ENCODE data around the gene OR1L4.

Gene OR1L4, protein sequence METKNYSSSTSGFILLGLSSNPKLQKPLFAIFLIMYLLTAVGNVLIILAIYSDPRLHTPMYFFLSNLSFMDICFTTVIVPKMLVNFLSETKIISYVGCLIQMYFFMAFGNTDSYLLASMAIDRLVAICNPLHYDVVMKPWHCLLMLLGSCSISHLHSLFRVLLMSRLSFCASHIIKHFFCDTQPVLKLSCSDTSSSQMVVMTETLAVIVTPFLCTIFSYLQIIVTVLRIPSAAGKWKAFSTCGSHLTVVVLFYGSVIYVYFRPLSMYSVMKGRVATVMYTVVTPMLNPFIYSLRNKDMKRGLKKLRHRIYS

DNA sequence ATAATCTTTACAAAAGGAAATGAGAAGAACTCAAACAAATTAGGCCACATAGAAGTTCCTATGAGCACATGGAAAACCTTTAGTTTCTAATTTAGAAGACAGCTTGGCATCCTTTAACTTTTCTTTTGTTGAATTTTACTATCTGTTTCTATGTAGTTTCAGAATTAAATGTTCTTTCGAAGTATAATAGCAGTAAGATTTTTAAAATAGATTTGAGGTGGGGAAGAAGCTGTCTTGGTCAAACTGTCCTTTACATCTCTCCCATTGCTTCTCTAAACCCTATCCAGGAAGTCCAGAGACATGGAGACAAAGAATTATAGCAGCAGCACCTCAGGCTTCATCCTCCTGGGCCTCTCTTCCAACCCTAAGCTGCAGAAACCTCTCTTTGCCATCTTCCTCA lies at the start of gene OR1L4:
TSS of gene OR1L4 (plus strand) at position 301 of the 400 bp plus-strand sequence. CDS start at position 301, 0 bp downstream.
- DNase-seq = no peak

DNA sequence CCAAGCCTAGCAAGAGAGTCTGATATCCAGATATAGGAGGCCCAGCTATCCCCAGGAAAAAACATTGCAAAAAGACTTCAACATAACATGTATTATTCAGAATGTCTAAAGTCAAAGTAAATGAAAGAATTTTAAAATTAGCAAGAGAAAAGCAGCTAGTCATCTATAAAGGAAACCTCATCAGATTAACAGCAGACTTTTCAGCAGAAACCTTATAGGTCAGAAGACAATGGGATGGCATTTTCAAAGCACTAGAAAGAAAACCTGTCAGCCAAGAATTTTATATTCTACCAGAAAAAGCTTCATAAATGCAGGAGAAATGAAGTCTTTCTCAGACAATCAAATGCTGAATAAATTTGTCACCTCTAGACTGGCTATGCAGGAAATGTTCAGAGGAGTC lies 38.9 kb upstream of the OR1L4 start:
- DNase-seq = no peak

DNA sequence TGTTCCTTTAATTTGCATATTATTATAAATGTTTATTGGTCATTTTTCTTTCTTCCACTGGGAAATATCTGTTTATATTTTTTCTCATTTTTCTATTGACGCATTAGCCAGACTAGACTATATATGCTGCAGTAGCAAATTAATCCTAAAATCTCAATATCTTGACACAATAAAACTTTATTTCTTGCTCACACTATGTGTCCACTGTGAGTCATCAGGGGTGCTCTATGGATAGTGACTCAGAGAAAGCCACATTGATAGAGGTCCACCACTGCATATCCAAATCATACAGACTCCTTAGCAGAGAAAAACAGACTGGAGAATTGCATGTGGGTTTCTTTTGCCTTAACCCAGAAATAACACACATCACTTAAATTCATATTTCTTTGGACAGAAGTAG lies 28.1 kb upstream of the OR1L4 start:
- no peak for DNase-seq

DNA sequence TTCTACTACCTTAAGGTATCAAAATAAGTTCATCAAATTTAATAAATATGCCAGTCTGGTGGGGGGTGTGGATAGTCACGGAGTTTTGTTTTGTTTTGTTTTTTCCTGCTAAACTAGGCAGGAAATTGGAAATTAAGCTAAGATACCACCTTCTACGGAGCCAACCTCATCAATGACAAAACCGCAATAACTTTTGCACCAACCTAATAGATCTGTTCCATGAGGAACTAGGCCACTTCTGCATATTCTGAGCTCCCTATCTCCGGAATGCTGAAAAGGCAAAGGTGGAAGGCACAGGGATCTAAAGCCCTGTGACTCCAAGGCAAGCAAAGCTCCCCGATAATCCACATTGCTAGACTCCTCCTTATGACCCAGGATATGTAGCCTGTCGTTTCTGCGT lies 5.8 kb upstream of the OR1L4 start:
- no peak for DNase-seq

DNA sequence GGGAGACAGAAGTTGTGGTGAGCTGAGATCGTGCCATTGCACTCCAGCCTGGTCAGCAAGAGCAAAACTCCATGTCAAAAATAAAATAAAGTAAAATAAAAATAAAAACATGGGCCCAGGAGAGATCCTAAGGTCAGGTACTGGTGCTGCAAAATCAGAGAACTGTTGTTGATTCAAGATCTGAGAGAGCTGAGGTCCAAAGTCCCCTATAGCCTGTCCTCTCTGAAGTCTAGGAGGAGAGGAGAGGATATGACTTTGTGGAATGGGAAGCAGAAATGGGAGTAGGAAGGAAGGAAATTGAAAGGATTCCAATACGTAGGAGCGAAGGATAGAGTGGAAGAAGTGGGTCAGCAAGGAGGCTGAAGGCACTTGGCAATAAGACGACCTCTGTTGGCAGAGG lies 4.6 kb upstream of the OR1L4 start:
- DNase-seq = no peak

DNA sequence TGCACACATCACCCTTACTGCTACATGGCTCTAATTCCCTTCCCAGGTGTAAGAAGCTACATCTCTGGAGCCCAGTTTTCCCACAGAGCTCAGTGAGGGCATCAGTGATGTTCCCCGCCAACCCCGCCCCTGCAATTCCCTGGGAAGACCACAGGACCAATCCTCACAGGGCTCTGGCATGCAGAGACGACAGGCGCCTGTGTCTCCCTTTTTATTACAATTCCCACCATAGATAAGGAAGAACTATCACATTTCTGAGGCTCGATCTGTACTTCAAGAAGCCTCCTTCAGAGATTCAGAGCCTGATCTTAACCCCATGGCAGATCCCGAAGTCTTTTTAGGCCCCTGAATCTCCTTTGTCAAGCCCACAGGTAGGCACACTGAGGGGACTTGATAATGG lies 18.2 kb downstream of the OR1L4 start, which contains the start of gene OR1L6:
TSS of gene OR1L6 (plus strand) at position 301 of the 400 bp plus-strand sequence. CDS start 7,545 bp downstream, outside the sequence.
- DNase-seq = no peak

DNA sequence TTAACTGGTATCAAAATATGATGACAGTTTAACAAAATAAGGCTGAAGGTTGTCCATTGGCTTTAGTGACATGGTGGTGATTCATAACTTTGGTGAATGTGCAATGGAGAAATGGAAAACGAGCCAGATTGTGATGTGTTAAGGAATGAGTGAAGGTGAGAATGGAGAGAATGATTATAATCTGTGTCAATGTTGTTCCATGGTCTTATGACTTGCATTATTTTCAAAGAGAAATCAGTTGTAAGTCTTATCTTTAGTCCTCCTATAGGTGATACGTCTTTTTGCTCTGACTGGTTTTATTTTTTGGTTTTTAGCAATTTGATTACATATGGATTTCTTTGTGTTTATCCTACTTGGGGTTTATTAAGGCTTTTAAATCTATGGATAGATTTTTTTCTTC lies 31.0 kb downstream of the OR1L4 start:
- no peak for DNase-seq

DNA sequence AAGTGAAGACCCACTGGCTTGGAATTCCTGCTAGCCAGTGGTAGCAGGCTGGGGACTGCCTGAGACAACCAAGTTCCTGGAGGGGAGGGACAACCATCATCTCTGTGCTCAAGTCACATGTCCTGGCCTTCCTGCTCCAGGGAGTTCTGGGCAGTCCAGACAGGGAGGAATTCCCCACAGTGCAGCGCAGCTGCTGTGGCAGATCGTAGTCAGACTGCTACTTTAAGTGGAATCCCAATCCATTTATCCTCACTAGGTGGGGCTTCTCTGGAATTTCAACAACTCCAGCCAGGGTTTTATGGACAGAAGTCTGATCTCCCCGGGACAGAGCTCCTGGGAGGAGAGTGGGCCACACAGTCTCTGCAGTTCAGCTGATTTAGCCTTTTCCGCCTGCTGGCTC lies 44.0 kb downstream of the OR1L4 start:
- DNase-seq = no peak

All from DMS 273 treated with DMSO at 0.1 percent for 48 hours (cell line).